GM15510 (cell line): ENCODE data around the gene CUEDC1.

Experiments used
- POLR2A ChIP-seq: IDR thresholded peaks from 3 replicates; pipeline ENCODE4 v1.6.1; 2011; ENCODE audit warnings: borderline replicate concordance; ENCODE audit not compliant: insufficient read length; ENCODE audit errors: extremely low read depth

Gene CUEDC1

DNA sequence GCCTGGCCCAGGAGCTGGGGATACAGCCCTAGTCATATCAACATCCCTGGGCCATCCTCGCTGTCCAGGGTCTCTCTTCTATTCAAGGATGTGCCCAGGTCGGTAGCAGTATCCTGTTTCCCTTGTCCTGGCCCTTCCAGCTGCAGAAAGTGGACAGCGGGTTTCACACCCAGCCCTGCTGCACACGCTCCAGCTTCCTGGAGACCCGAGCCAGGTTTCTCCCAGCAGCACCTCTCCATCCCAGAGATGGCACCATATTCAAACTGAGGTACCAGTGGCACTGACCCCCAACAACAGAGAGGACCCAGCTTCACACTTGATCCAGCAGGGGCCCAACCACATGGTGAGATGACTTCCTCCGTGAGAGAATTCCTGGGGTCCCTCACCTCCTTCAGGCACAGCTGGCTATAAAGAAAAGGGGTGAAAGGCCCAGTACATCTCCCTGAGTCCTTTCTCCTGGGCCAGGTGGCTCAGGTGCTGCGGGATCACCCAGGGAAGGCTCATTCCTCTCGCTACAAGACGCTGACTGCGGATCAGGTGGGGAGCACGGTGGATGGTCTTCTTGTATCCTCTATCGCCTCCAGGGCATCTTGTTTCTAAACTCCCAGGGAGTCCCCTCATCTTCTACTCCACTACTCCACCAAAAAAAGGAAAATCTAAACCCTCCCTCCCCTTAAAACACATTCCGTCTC is 1.4 kb downstream of the CUEDC1 start:
- TF ChIP-seq POLR2A, result no peak

GRCh38 chr17:57953219-57953618 is 2.0 kb downstream of the CUEDC1 start:
- TF ChIP-seq POLR2A, result no peak

- no peak for TF ChIP-seq POLR2A
Measured at GRCh38 chr17:57949649-57950048, 5.6 kb downstream of the CUEDC1 start.

DNA sequence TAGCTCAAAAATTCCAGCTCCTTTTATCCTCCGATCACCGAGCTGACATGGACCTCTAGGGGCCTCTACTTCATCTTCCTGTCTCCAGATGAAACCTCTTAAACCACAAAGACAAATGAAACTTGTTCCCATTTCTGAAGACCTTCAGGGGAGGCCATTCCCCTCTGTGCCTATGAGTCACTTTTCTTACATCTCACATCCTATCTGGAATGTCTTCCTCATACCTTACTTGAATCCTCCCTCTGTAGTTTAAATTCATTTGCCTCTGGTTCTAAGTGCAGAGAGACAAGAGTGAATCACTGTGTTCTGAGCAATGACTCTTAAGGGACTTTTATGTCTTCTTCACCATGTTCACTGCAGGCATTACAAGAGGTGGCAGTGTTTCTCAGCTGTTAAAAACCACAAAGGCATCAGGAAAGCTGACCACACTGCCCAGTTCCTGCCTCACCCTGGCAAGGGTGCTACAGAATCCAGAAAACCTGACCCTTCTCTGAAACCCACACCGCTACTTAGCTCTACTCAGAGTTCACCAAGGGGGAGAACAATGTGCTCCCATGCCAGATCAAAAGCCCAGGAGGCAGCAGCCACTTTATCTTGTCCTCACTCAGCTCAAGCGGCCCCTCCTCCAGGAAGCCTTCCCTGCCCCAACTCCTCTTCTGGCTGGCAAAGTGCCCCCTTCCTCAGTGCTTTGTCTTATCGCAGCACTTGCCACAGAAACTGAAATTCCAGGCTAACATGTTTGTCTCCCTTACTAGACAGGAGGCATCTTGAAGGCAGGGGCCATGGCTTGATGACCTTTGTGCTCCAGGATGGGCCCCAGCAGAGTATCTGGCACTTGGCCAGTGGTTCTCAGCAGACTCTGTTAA is 6.4 kb downstream of the CUEDC1 start:
- no peak for TF ChIP-seq POLR2A

- TF ChIP-seq POLR2A, result no peak
Measured at GRCh38 chr17:57948169-57948554, 7.0 kb downstream of the CUEDC1 start.

GRCh38 chr17:57947369-57947768 is 7.8 kb downstream of the CUEDC1 start:
- TF ChIP-seq POLR2A, result no peak

DNA sequence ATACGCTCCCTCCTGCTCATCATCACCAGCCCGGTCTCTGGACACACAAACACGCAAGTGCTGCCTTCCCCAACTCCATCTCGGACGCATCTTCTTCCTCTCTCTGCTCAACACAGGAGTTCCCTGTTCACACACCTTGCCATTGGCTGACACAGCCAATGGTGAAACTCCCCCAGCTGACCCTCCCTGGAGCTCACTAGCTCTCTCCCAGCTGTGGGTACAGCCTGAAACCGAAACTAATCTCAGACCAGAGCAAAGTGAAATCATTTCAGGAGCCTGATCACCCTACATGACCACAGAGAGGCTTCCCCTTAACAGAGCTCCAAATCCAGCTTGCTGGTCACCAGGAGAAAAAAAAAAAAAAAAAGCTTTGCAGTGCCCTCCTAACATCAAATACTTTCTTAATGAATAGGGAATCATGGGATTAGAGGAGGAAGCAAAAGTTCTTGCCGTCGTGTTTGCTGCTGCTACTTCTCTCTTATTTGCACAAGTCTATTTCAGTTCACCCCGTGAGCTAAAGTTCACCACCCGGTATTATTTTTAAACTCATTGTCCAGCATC is 8.3 kb downstream of the CUEDC1 start:
- no peak for TF ChIP-seq POLR2A

DNA sequence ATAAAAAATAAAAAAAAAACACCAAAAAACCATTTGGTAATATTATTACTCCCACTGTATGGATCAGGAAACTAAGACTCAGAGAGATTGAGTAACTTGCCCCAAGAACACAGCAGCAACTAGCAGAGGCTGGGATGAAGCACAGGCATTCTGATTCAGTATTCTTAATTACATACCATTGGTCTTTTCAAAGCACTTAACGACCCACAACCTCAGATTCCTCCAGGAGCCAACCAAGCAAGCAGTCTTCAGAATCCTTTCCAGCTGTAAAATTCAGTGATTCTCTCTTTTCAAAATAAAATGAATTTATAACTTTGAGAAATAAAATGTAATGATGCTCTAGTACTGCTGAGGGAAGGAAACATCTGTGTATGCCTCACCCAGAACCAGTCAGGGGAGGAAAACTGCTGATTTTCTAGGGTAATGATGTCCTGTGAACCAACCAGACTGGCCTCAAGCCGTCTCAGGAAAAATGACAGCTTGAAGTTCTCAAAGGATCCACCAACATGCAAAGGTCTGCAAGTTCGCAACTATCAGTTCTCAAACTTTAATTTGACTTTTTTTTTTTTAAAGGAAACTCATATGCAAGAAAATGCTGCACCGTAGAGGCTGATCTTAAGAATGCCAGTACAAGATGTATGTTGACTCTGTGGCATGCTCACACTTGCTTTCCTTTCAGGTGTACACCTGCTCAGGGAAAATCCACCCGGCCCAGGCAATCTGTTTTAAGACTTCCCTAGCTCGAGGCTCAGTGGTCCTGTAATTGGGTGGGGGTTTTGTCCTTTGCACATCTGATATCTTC is 9.0 kb downstream of the CUEDC1 start:
- no peak for TF ChIP-seq POLR2A

- TF ChIP-seq POLR2A, result no peak
Measured at GRCh38 chr17:57944908-57945307, 10.3 kb downstream of the CUEDC1 start.

- TF ChIP-seq POLR2A, result no peak
Measured at GRCh38 chr17:57943645-57944044, 11.6 kb downstream of the CUEDC1 start.

DNA sequence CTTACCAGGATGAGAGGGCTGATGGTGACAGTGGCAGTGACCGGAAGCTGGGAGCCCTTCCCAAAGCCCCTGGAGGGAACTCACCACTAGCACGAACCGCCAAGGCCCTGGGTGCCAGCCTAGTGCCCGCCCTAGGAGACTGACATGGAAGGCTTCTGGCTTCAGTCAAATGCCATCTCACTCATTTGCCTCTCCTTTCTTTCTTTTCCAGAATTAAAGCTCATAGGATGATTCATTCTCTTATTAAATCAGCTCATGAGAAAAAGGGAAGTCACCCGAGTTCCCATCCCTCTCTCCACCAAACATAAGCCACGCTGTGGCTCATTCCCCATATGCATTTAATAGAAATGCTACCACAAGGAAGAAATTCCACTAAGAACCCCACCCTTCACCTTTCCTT is 12.1 kb downstream of the CUEDC1 start:
- no peak for TF ChIP-seq POLR2A

- TF ChIP-seq POLR2A, result no peak
Measured at GRCh38 chr17:57941384-57942370, 13.5 kb downstream of the CUEDC1 start.

DNA sequence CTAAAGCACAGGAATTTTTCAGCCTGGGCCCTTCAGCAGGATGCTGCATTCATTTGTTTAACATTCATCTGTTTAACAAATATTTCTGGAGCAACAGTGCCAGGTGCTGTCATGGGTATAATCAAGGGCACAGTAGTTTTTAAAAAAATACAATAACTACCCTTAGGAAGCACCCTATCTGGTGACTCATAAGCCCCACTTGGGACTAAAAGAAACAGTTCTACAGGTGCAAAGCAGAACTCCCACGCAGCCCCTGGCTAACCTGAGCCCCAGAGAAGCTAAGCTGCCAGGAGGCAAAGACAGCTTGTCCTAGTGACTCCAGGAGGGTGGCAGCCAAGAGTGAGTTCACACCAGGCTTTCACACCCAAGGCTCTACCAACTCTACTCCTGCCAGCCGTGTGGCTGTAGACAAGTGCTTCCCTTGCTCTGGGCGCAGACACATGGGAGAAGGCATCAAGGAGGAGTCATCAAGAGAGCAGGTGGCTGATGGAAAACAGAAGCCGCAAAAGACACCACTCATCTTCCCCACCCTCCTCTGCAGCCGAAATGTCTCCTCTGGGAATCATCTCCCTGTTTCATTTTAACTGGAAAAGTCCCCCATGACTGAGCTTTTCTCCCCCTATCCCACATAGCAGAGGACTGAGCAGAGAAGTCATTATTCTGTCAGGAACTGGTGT is 14.4 kb downstream of the CUEDC1 start:
- no peak for TF ChIP-seq POLR2A
